Fibroblast of the conjunctiva (primary cell): ENCODE results near the gene AKAP8L.
"Not testable (repeated sequence)": the region's sequence is repeated elsewhere in the genome, so short reads cannot be mapped to it uniquely, and the experiment has no call there.

ENCODE experiments used
- DNase-seq: peaks from one replicate; pipeline ENCODE4 v3.0.0-alpha.2; 2010; ENCODE audit warnings: low read depth

Gene AKAP8L

DNA sequence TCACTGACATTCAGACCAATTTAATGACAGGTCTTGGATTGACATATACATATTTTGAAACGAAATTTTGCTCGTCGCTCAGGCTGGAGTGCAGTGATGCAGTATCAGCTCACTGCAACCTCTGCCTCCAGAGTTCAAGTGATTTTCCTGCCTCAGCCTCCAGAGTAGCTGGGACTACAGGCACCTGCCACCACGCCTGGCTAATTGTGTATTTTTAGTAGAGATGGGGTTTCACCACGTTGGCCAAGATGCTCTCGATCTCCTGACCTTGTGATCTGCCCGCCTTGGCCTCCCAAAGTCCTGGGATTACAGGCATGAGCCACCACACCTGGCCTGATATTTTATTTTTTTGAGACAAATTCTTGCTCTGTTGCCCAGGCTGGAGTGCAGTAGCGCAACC is 66.3 kb downstream of the AKAP8L start:
- DNase-seq = not testable (repeated sequence)

DNA sequence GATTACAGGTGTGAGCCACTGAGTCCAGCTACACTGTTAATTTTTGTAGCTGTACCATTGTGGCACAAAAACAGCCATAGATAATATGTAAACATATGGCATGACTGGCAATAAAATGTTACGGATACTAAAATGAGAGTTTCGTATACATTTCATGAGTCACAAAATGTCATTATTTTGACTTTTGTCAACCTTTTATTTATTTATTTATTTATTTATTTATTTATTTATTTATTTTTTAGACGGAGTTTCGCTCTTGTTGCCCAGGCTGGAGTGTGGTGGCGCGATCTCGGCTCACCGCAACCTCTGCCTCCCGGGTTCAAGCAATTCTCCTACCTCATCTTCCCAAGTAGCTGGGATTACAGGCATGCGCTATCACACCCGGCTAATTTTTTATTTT is 77.5 kb downstream of the AKAP8L start:
- DNase-seq = not testable (repeated sequence)

DNA sequence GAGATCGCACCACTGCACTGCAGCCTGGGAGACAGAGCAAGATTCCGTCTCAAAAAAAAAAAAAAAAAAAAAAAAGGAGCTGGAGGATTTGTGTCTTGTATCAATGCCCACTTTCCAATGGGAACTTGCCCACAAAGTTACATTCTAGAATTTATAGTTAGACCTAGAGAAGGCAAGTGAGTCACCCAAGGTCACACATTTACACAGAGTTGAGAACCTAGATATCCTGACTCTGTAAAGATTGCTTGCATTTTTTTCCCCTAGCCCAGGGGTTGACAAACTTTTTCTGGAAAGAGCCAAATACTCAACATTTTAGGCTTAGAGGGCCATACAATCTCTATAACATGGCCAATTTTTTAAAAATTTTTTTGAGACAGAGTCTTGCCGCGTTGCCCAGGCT is 78.7 kb downstream of the AKAP8L start:
- DNase-seq = no peak

DNA sequence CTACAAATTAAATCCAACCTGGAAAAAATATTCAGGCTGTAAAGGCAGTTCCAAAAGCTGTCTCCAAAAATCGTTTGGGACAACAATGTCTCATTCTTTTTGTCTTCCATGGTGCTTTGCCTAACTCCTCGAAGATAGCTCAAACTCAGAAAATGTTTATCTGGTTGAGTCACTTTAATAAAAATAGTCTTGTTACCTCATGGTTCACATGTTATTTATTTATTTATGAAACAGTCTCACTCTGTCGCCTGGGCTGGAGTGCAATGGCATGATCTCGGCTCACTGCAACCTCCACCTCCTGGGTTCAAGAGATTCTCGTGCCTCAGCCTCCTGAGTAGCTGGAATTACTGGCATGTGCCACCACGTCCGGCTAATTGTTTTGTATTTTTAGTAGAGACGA is 81.6 kb downstream of the AKAP8L start:
- DNase-seq = no peak

DNA sequence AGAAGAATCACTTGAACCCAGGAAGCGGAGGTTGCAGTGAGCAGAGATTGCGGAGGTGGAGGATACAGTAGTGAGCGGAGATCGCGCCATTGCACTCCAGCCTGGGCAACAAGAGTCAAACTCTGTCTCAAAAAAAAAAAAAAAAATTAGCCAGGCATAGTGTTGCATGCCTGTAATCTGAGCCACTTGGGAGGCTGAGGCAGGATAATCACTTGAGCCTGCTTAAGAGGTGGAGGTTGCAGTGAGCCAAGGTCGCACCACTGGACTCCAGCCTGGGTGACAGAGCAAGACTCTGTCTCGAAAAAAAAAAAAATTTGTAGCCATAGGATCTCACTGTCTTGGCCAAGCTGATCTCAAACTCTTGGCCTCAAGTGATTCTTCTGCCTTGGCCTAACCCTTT is 82.8 kb downstream of the AKAP8L start:
- not testable (repeated sequence) for DNase-seq

DNA sequence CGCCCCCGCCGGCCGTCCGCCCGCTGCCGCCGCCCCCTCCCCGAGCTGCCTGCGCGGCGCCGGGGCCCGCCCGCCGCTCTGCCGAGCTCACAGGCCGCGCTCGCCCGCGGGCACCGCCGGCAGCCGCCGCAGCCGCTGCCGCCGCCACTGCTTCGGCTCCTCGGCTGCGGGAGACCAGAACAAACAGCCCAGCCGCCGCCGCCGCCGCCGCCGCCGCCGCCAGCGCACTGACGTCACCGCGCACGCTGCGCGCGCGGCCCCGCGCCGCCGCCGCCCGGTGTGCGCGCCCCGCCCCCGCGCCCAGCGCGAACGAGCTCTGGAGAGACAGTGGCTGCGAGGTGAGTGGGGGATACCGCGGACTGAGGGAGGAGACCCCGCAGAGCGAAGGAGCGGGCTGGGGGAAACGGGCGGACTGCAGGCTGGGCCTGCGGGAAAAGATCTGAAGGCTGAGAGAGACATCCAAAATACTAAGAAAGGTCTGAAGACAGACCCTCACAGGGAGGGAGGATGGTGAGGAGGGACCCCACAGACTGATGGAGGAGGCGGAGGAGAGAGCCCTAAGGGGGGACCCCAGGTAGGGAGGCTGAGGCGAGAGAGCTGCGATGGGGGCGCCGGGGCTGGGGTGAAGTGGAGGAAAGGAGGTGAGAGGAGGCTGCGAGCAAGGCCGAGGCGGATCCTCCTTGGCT is 86.3 kb downstream of the AKAP8L start, which contains the start of gene BRD4:
BRD4 (minus strand) TSS at position 229 of the 686 bp plus-strand sequence. CDS start 59,440 bp downstream, outside the sequence.
- no peak for DNase-seq

DNA sequence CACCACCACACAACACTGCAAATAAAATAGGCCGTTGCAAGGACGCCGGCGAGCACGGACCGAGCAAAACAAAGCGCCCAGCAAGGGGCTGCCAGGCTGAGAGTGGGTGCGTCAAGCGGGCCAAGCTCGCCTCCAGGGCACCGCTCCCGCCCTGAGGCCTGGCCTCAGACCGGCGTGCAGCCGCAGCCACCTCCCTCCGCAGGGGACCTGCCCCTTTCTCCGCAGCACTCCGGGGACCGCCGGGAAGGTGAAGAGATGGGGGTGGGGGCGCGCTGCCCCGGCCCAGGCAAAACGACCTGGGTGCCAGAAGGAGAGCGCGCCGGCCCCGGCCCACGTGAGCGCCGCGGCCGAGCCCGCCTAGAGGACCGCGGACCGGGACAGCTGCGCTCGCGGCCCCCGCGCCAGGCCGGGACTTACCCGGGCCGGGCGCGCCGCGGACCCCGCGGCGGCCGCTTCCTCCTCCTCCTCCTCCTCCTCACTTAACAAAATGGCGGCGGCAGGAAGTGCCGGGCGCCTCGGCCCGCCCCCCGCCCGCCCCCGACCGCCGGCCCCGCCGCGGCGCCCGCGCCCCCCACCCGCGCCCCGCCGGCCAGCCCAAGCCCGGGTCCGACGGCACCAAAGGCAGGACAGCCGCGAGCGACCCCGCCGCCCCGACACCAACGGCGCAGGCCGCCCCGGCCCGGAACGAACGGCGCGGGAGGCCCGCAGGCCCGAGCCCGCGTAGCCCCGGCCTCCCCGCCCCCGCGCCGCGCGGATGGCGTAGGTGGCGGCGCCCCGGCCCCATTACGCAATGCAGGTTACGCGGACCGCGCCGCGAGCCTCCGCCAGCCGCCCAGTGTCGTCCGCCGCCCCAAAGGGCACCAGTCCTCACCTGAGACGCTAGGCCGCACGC is 87.1 kb downstream of the AKAP8L start:
- no peak for DNase-seq

DNA sequence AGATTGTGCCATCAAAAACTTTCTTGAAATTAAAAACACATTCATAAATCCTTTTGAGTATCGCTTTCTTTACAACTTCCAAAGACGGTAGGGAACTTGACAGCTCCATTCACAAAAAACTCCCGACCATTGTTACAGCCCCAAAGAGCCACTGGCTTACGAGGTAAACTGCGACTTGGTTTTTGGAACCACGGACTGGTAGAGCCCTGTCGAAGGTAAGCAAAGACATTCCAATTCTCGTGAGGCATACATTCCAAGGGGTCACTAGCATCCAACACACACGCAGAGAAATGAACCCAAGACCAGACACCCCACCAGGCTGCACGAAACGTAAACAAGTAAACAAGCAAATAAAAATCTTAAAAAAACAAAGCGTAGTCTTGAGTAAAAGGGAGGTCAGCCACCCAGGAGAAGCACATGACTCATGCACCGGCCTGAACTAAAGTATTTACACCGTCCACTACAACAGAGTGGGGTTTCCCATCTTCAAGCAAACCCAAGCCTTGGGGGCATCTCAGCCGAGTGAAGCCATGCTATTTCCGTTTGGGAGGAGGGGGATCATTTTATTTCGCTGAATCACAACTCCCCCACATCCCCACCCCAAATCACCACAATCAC is 87.9 kb downstream of the AKAP8L start:
- DNase-seq = no peak
